NCI-H69 (cell line): Measurements from ENCODE around the gene NHLRC3.
"Not testable (repeated sequence)": the region's sequence is repeated elsewhere in the genome, so short reads cannot be mapped to it uniquely, and the experiment has no call there.

Experiments
- DNase-seq: peaks from one replicate; lab custom pipeline; 2025; lab: John Stamatoyannopoulos, UW

NHLRC3 gene

GRCh38 chr13:39044536-39044935, 6.3 kb downstream of the NHLRC3 start:
- no peak for DNase-seq

GRCh38 chr13:39047560-39047959, 9.3 kb downstream of the NHLRC3 start:
- DNase-seq, result peak; percentile 26

- no peak for DNase-seq
These were observed 10.6 kb downstream of the NHLRC3 start for GRCh38 chr13:39048806-39049205.

GRCh38 chr13:39049274-39049673, 11.0 kb downstream of the NHLRC3 start:
- DNase-seq, result no peak

- DNase-seq, result peak; percentile 75
These were observed 12.9 kb downstream of the NHLRC3 start for GRCh38 chr13:39051157-39051556.

- peak; percentile 69 for DNase-seq
These were observed 14.7 kb downstream of the NHLRC3 start for GRCh38 chr13:39052944-39053343.

GRCh38 chr13:39054112-39054511, 15.9 kb downstream of the NHLRC3 start:
- peak; percentile 70 for DNase-seq

- DNase-seq, result no peak
These were observed 17.8 kb downstream of the NHLRC3 start for GRCh38 chr13:39056018-39056417.

- no peak for DNase-seq
These were observed 19.8 kb downstream of the NHLRC3 start for GRCh38 chr13:39058040-39058439.

- DNase-seq, result no peak
These were observed 23.7 kb downstream of the NHLRC3 start for GRCh38 chr13:39062004-39062403.

- no peak for DNase-seq
These were observed 34.6 kb downstream of the NHLRC3 start for GRCh38 chr13:39072842-39073241.

GRCh38 chr13:39073983-39074382, 35.7 kb downstream of the NHLRC3 start:
- no peak for DNase-seq

GRCh38 chr13:39086251-39086945, 48.1 kb downstream of the NHLRC3 start:
- not testable (repeated sequence) for DNase-seq

GRCh38 chr13:39091586-39091985, 53.3 kb downstream of the NHLRC3 start:
- no peak for DNase-seq

GRCh38 chr13:39095500-39095899, 57.2 kb downstream of the NHLRC3 start:
- DNase-seq, result no peak

- peak; percentile 83 for DNase-seq
These were observed 61.0 kb downstream of the NHLRC3 start for GRCh38 chr13:39099231-39099630.
